Loucy (cell line): ENCODE data around the gene ZMPSTE24.

ENCODE experiments used
- H2AFZ ChIP-seq: fragments of 200-600 bp; sonication (generic); 2 replicates; pipeline ENCODE4 v1.6.0; 2016; ENCODE audit warnings: antibody characterized with exemption, mild to moderate bottlenecking, low read length, moderate library complexity
- H3F3A ChIP-seq: fragments of 200-600 bp; 2 replicates; pipeline ENCODE4 v1.6.0; 2016; ENCODE audit warnings: antibody characterized with exemption, low read depth, mild to moderate bottlenecking
- H3K27me3 ChIP-seq: fragments of 200-600 bp; sonication (generic); 2 replicates; pipeline ENCODE4 v1.6.1; 2014; ENCODE audit warnings: low read length, mild to moderate bottlenecking; ENCODE audit not compliant: insufficient read depth, poor library complexity, severe bottlenecking
- H3K36me3 ChIP-seq: fragments of 200-600 bp; sonication (generic); 2 replicates; pipeline ENCODE4 v1.6.1; 2016; ENCODE audit warnings: low read length; ENCODE audit not compliant: insufficient read depth
- H3K4me1 ChIP-seq: fragments of 200-600 bp; sonication (generic); 2 replicates; pipeline ENCODE4 v1.5.1; 2014; ENCODE audit warnings: low read length, mild to moderate bottlenecking; ENCODE audit not compliant: insufficient read depth, poor library complexity, severe bottlenecking
- H3K4me2 ChIP-seq: fragments of 200-600 bp; sonication (generic); 2 replicates; pipeline ENCODE4 v1.6.0; 2014; ENCODE audit warnings: antibody characterized with exemption, low read length, low read depth, mild to moderate bottlenecking; ENCODE audit not compliant: poor library complexity, severe bottlenecking
- H3K4me3 ChIP-seq: fragments of 200-600 bp; sonication (generic); 2 replicates; pipeline ENCODE4 v1.5.1; 2014; ENCODE audit warnings: low read length, mild to moderate bottlenecking, mixed read lengths; ENCODE audit not compliant: poor library complexity, severe bottlenecking
- H3K79me2 ChIP-seq: fragments of 200-600 bp; sonication (generic); 2 replicates; pipeline ENCODE4 v1.6.1; 2014; ENCODE audit warnings: low read length; ENCODE audit not compliant: insufficient read depth
- H3K9ac ChIP-seq: fragments of 200-600 bp; sonication (generic); 2 replicates; pipeline ENCODE4 v1.6.0; 2014; ENCODE audit warnings: mild to moderate bottlenecking, low read depth, low read length, moderate library complexity; ENCODE audit not compliant: poor library complexity, severe bottlenecking
- H3K9me2 ChIP-seq: fragments of 200-600 bp; sonication (generic); replicated peaks from 2 replicates; pipeline ENCODE4 v1.6.1; 2016; ENCODE audit warnings: low read depth, low read length, mixed read lengths
- H3K9me3 ChIP-seq: fragments of 200-600 bp; sonication (generic); 2 replicates; pipeline ENCODE4 v1.6.1; 2014; ENCODE audit warnings: mild to moderate bottlenecking, antibody characterized with exemption, low read length, low read depth; ENCODE audit not compliant: insufficient read depth
- H4K20me1 ChIP-seq: fragments of 200-600 bp; sonication (generic); 2 replicates; pipeline ENCODE4 v1.6.0; 2014; ENCODE audit warnings: antibody characterized with exemption, low read length, mild to moderate bottlenecking; ENCODE audit not compliant: insufficient read depth, poor library complexity, severe bottlenecking
- CTCF ChIP-seq: fragments of 200-600 bp; sonication (generic); conservative IDR thresholded peaks from 2 replicates; pipeline ENCODE4 v1.5.1; 2014; ENCODE audit warnings: mild to moderate bottlenecking, antibody characterized with exemption, low read length
- EZH2phosphoT487 ChIP-seq: fragments of 200-600 bp; IDR thresholded peaks from 2 replicates; pipeline ENCODE4 v1.6.1; 2018; ENCODE audit warnings: antibody characterized with exemption, mild to moderate bottlenecking, moderate library complexity, borderline replicate concordance

ZMPSTE24 gene

GRCh38 chr1:40270152-40270834 is 12.3 kb downstream of the ZMPSTE24 start:
- Histone ChIP-seq H3K4me1 (no peaks in the 10 kb centered on the region), H3K9me3 (no peaks in the 10 kb centered on the region), H3K4me2 (no peak overlapping the region), H3K9ac (no peak overlapping the region), H3K9me2 (no peaks in the 10 kb centered on the region), H3K79me2 (peaks cover 11% of the 10 kb centered on the region; the same call in 1 of the 2 replicates), H3F3A (no peaks in the 10 kb centered on the region), H2AFZ (no peak overlapping the region), H3K27me3 (no peaks in the 10 kb centered on the region), H3K4me3 (no peak overlapping the region), H3K36me3 (peaks cover 51% of the 10 kb centered on the region), H4K20me1 (peaks cover 3% of the 10 kb centered on the region)
- no peak for TF ChIP-seq CTCF
- TF ChIP-seq EZH2phosphoT487, result no peak

- Histone ChIP-seq H3K4me2 (no peak overlapping the region), H3K4me1 (no peaks in the 10 kb centered on the region), H3K9ac (no peak overlapping the region), H2AFZ (no peak overlapping the region), H3K9me3 (no peaks in the 10 kb centered on the region), H3K9me2 (no peaks in the 10 kb centered on the region), H4K20me1 (peaks cover 3% of the 10 kb centered on the region), H3K79me2 (no peaks in the 10 kb centered on the region), H3K27me3 (no peaks in the 10 kb centered on the region), H3K36me3 (peaks cover 58% of the 10 kb centered on the region), H3F3A (no peaks in the 10 kb centered on the region), H3K4me3 (no peak overlapping the region)
- no peak for TF ChIP-seq EZH2phosphoT487
- no peak for TF ChIP-seq CTCF
Observed at GRCh38 chr1:40272653-40273213, 14.7 kb downstream of the ZMPSTE24 start.

GRCh38 chr1:40273547-40274166 is 15.6 kb downstream of the ZMPSTE24 start:
- Histone ChIP-seq H4K20me1 (no peaks in the 10 kb centered on the region), H3K4me1 (no peaks in the 10 kb centered on the region), H3K9ac (no peak overlapping the region), H2AFZ (no peak overlapping the region), H3K4me3 (no peak overlapping the region), H3K9me2 (no peaks in the 10 kb centered on the region), H3K79me2 (no peaks in the 10 kb centered on the region), H3K36me3 (peaks cover 49% of the 10 kb centered on the region), H3K4me2 (no peak overlapping the region), H3K9me3 (no peaks in the 10 kb centered on the region), H3K27me3 (no peaks in the 10 kb centered on the region), H3F3A (no peaks in the 10 kb centered on the region)
- no peak for TF ChIP-seq EZH2phosphoT487
- no peak for TF ChIP-seq CTCF
